ENCODE measurements around the gene KLK10. TPM values are rescaled to one million over a fixed set of nuclear protein-coding genes. Genes with fewer than 3 reads are reported as not detected.

Gene KLK10
- total RNA-seq, 1 experiment from 2014 or later, result not detected

- Histone ChIP-seq H3K27me3 (ENCODE audit: control insufficient read depth, insufficient read depth, low read length) (no peaks in the 10 kb centered on the region; the same call in 1 of the 2 replicates), H3K4me3 (ENCODE audit: low read depth in 2 of 2, low read length in 2 of 2) (no peak overlapping the region), H3K9me3 (ENCODE audit: control insufficient read depth, insufficient read depth, low read depth, low read length) (no peaks in the 10 kb centered on the region), H3K36me3 (ENCODE audit: control insufficient read depth, insufficient read depth, low read length) (no peaks in the 10 kb centered on the region), H3K4me1 (ENCODE audit: control insufficient read depth, insufficient read depth, low read length) (no peaks in the 10 kb centered on the region), H3K27ac (ENCODE audit: low read length) (no peak overlapping the region)
- ChIA-PET POLR2A (no interaction called here), CTCF (no interaction called here)
- intact Hi-C loops (cut with micrococcal nuclease; ENCODE audit: unreplicated experiment), result no loop called here
- no peak for DNase-seq (ENCODE audit: low read depth, low spot score)
- no peak for TF ChIP-seq POLR2AphosphoS5 (IDR thresholded peaks at IDR 0.05; ENCODE audit: low read depth, low read length)
- TF ChIP-seq CTCF (IDR thresholded peaks at IDR 0.05), result no peak
- no peak for TF ChIP-seq SIN3A (IDR thresholded peaks at IDR 0.05; ENCODE audit: borderline replicate concordance, insufficient read depth, low read depth, low read length)
- TF ChIP-seq TCF7L2 (IDR thresholded peaks at IDR 0.05; ENCODE audit: low read depth, low read length), result no peak
- TF ChIP-seq REST (IDR thresholded peaks at IDR 0.05; ENCODE audit: insufficient read depth in 1 of 2, low read depth in 2 of 2, low read length in 1 of 2), result no peak
- in situ Hi-C loops (cut with HindIII; ENCODE audit: low pct_unique_long_range_greater_than_20kb, low sequenced_read_pairs), result no loop called here
- BruUV-seq (replicated peaks), result no TSS peak
- no peak for ATAC-seq
Measured at GRCh38 chr19:51005248-51005647, 14.3 kb downstream of the KLK10 start.

DNA sequence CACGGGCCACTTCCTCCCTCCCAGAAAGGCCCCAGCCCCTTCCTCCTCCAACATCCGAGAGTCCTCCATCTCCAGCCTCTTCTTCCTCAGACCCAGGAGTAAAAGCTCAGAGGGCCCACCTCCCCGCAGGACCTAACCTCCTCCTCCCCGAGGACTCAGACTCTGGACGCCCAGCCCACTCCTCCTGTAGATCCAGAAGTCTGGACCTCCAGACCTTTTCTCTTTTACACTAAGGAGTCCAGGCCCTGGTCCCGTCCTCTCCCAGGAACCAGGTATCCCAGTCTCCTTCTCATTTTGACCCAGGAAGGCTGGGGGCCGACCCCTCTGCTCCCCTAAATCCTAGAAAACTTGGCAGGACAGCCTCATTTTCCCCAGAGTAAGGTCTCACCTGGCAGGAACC lies 16.2 kb downstream of the KLK10 start:
- H3K27me3 ChIP-seq (ENCODE audit: control insufficient read depth, insufficient read depth, low read length), result no peaks in the 10 kb centered on the region; the same call in 1 of the 2 replicates

More for the DNA sequence above, 16.2 kb downstream of the KLK10 start:
- BruUV-seq (replicated peaks), result no TSS peak
- ChIA-PET CTCF (no interaction called here), POLR2A (no interaction called here)
- no peak for DNase-seq (ENCODE audit: low read depth, low spot score)
- intact Hi-C loops (cut with micrococcal nuclease; ENCODE audit: unreplicated experiment) (no loop called here), in situ Hi-C loops (cut with HindIII; ENCODE audit: low pct_unique_long_range_greater_than_20kb, low sequenced_read_pairs) (no loop called here)
- ATAC-seq, result no peak
- Histone ChIP-seq H3K4me3 (ENCODE audit: low read depth in 2 of 2, low read length in 2 of 2) (no peak overlapping the region), H3K9me3 (ENCODE audit: control insufficient read depth, insufficient read depth, low read depth, low read length) (no peaks in the 10 kb centered on the region), H3K27ac (ENCODE audit: low read length) (no peak overlapping the region), H3K4me1 (ENCODE audit: control insufficient read depth, insufficient read depth, low read length) (no peaks in the 10 kb centered on the region), H3K36me3 (ENCODE audit: control insufficient read depth, insufficient read depth, low read length) (no peaks in the 10 kb centered on the region)
- TF ChIP-seq SIN3A (IDR thresholded peaks at IDR 0.05; ENCODE audit: borderline replicate concordance, insufficient read depth, low read depth, low read length) (no peak), POLR2AphosphoS5 (IDR thresholded peaks at IDR 0.05; ENCODE audit: low read depth, low read length) (no peak), REST (IDR thresholded peaks at IDR 0.05; ENCODE audit: insufficient read depth in 1 of 2, low read depth in 2 of 2, low read length in 1 of 2) (no peak), TCF7L2 (IDR thresholded peaks at IDR 0.05; ENCODE audit: low read depth, low read length) (no peak), CTCF (IDR thresholded peaks at IDR 0.05) (no peak)

Data from Panc1 (cell line).